22Rv1 (cell line): ENCODE measurements around the gene ZNF559.

Source experiments
- H3K27ac ChIP-seq: fragments of 450-650 bp; 2 replicates; pipeline ENCODE4 v1.5.1; 2017
- ZFX ChIP-seq: fragments of 450-650 bp; IDR thresholded peaks from 2 replicates; pipeline ENCODE4 v1.6.1; 2017; ENCODE audit warnings: antibody characterized with exemption, borderline replicate concordance
- TF ChIP-seq, protein P1 (sequence below): fragments of 450-650 bp; IDR thresholded peaks from 2 replicates; pipeline ENCODE4 v1.5.1; 2017; ENCODE audit warnings: mild to moderate bottlenecking

Gene ZNF559

GRCh38 chr19:9354651-9355050 is 30.7 kb downstream of the ZNF559 start:
- TF ChIP-seq, protein P1, sequence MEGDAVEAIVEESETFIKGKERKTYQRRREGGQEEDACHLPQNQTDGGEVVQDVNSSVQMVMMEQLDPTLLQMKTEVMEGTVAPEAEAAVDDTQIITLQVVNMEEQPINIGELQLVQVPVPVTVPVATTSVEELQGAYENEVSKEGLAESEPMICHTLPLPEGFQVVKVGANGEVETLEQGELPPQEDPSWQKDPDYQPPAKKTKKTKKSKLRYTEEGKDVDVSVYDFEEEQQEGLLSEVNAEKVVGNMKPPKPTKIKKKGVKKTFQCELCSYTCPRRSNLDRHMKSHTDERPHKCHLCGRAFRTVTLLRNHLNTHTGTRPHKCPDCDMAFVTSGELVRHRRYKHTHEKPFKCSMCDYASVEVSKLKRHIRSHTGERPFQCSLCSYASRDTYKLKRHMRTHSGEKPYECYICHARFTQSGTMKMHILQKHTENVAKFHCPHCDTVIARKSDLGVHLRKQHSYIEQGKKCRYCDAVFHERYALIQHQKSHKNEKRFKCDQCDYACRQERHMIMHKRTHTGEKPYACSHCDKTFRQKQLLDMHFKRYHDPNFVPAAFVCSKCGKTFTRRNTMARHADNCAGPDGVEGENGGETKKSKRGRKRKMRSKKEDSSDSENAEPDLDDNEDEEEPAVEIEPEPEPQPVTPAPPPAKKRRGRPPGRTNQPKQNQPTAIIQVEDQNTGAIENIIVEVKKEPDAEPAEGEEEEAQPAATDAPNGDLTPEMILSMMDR: no peak
- no peak for TF ChIP-seq ZFX
- no peak overlapping the region for H3K27ac ChIP-seq

DNA sequence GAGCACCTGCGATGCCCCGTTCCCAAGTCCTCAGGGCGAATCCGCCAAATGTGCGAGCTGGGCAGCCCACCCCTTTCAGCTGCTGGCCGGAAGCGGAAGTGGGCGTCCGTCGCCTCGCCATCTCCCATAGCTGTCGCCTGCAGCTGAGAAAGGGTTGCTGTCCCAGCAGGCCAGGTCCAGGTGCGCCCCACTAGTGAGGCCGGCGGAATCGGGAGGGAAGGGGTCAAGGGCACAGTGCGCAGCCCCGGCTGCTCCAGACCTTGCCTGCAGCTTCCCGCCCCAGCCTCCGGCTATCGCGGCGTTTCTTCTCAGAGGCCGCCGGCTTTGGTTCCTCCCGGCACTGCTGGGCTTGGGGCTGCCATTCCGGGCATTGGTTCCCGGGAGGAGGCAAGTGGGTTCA is 38.9 kb downstream of the ZNF559 start, which contains the start of gene ZNF177:
Gene ZNF177, plus strand, starts transcription at position 109 of the 400 bp plus-strand sequence. CDS start 15,299 bp downstream, outside the sequence.
- no peak within 1 kb of the TSS for H3K27ac ChIP-seq
- TF ChIP-seq, protein P1: no peak
- TF ChIP-seq ZFX: no peak

DNA sequence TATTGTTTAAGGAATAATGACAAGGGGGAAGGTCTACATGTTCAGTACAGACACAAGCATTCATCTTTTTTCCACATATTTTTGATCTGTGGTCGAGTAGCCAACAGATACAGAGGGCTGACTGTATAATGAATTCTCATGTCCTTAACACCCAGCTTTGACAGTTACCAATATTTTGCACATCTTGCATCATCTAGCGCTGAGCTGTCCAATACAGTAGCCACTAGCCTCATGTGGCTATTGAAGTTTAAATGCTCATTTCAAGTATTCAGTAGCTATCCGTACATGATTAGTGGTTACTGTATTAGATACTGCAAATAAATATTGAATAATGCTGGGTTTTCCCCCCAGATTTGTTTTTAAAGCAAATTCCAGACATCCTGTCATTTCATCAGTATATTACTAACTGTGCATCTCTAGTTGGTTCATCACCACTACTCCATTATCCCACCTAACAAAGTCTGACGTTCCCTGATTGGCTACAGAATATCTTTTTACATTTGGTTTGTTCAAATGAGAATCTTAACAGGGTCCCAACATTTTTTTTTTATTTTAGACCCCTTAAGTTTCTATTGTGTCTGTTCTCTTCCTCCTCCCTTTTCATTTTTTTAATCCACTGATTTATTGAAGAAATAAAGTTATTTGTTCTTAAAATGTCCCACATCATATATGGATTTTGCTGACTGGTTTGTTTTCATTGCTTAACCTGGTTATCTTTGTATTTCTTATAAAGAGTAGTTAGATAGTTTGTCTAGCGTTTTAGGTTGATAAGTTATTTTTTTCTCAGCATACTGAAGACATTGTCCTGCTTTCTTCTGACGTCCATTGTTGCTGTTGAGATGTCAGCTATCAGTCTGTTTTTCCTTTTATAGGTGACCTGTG is 47.0 kb downstream of the ZNF559 start:
- no peak for TF ChIP-seq ZFX
- TF ChIP-seq, protein P1: no peak
- no peak overlapping the region for H3K27ac ChIP-seq

DNA sequence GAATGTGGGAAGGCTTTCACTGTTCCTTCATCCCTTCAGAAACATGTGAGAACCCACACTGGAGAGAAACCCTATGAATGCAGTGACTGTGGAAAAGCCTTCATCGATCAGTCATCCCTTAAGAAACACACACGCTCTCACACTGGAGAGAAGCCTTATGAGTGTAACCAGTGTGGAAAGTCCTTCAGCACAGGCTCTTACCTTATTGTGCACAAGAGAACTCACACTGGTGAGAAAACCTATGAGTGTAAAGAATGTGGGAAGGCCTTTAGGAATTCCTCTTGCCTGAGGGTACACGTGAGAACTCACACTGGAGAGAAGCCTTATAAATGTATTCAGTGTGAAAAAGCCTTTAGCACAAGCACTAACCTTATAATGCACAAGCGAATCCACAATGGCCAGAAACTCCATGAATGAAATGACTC is 57.4 kb downstream of the ZNF559 start:
- TF ChIP-seq, protein P1: no peak
- TF ChIP-seq ZFX: no peak
- no peak overlapping the region for H3K27ac ChIP-seq
